Measurements from ENCODE around the gene PLOD3. TPM values are rescaled to one million over a fixed set of nuclear protein-coding genes. Genes with fewer than 3 reads are reported as not detected.
A peak's percentile ranks its signal among the peaks of the same experiment; 100 is the strongest.

The PLOD3 gene
- total RNA-seq, 2 donors from 2014 or later: 53.9 to 65.5 TPM

DNA sequence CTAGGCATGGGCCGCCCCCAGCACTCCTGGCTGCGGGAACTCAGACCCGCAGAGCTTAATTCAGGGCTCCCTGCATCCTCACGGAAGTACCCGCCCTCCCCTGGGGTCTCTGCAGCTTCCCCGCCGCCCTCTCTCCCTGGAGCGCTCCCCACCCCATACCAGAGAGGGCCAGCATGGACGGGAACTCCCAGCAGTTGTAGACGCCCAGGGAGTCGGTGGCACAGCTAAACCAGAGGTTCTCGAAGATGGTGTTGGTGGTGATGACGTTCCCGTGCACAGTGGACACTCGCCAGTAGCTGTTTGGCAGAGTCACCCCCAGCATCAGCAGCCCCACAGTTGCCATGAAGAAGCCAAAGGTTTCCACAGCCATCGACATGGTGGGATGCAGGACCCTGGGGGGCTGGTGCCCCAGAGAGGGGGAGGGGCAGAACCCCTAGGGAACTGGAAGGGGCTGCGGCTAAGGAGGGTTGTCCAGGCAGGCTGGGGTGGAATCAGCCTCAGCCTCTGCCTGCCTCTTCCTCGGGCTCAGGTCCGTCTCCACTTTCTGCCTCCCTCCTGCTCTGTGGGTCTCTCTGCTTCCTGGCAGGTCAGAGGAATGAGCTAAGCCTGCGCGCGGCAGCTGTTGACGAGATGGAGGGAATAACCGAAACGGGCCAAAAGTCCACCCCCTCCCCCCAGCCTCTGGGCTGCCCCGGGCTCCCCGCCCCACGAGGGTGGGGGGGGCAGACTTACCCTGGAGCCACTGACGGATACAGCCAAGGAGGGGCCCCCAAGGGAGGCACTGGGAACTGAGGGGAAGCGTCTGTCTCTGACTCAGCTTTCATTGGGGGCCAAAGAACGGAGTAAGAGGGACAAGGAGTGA lies 20.1 kb upstream of the PLOD3 start, which contains the start of gene CLDN15:
CLDN15 (minus strand) TSS at position 597 of the 862 bp plus-strand sequence; CDS start at position 376, 221 bp downstream.
- WGBS, 2 experiments (ENCODE audit: insufficient coverage in 1 of 2, insufficient read length in 1 of 2): 88% methylated on average over 15 to 31 of the region's 31 CpGs
- no peak within 1 kb of the TSS for H3K27ac ChIP-seq (ENCODE audit: low read depth, low read length)

DNA sequence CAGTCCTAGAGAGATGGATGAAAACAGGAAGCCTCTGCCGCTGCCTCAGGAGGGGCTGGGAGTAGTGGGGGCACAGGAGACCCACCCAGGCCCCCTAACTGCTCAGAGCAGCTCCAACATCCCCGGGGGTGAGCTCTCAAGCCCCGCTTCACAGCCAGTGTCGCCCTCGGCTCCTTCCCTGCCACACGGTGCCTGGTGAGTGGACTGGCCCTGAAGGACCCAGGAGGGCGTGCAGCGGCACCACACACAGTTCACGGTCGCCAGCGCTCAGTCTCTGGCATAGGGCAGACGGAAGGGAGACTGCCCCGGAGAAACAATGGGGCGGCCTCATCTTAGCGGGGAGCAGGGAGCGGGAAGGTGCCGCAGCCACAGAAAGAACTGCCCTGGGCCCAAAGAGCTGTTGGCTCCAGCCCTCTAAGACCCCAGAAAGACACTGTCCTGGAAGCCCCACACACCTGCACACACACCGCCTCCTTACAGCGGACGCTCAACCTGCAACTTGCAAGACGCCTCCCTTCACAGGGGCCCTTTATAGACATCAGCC lies 19.0 kb upstream of the PLOD3 start:
- H3K36me3 Mint-ChIP-seq (ENCODE audit: low read depth): peaks cover 6% of the 10 kb centered on the region
- DNase-seq: no peak
- no peaks in the 10 kb centered on the region for H3K9me3 Mint-ChIP-seq
- no peak overlapping the region for H3K4me3 Mint-ChIP-seq
- no peaks in the 10 kb centered on the region for H3K27me3 Mint-ChIP-seq (ENCODE audit: insufficient read depth)
- Histone ChIP-seq H3K27ac (ENCODE audit: low read depth, low read length) (no peak overlapping the region), H3K4me3 (ENCODE audit: low read length) (no peak overlapping the region), H3K9ac (ENCODE audit: extremely low read depth, low read length, poor library complexity, severe bottlenecking) (no peak overlapping the region), H3K36me3 (ENCODE audit: control insufficient read depth, insufficient read depth, low read length) (peaks cover 6% of the 10 kb centered on the region), H3K27me3 (ENCODE audit: control insufficient read depth, insufficient read depth, low read length, poor library complexity, severe bottlenecking) (no peaks in the 10 kb centered on the region), H3K9me3 (ENCODE audit: control insufficient read depth, low read length) (no peaks in the 10 kb centered on the region), H3K4me1 (ENCODE audit: control insufficient read depth, insufficient read depth, low read length) (peaks cover 6% of the 10 kb centered on the region)
- peak overlapping the region; percentile 22 for H3K27ac Mint-ChIP-seq
- TF ChIP-seq, protein P1, sequence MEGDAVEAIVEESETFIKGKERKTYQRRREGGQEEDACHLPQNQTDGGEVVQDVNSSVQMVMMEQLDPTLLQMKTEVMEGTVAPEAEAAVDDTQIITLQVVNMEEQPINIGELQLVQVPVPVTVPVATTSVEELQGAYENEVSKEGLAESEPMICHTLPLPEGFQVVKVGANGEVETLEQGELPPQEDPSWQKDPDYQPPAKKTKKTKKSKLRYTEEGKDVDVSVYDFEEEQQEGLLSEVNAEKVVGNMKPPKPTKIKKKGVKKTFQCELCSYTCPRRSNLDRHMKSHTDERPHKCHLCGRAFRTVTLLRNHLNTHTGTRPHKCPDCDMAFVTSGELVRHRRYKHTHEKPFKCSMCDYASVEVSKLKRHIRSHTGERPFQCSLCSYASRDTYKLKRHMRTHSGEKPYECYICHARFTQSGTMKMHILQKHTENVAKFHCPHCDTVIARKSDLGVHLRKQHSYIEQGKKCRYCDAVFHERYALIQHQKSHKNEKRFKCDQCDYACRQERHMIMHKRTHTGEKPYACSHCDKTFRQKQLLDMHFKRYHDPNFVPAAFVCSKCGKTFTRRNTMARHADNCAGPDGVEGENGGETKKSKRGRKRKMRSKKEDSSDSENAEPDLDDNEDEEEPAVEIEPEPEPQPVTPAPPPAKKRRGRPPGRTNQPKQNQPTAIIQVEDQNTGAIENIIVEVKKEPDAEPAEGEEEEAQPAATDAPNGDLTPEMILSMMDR (conservative IDR thresholded peaks at IDR 0.05): no peak
- 94 to 97% methylated on average over 14 to 21 of the region's 21 CpGs for WGBS, 2 experiments (ENCODE audit: insufficient coverage in 1 of 2, insufficient read length in 1 of 2)
- peaks cover 13% of the 10 kb centered on the region for H3K4me1 Mint-ChIP-seq

More for the DNA sequence above, 20.1 kb upstream of the PLOD3 start, which contains the start of gene CLDN15:
- peaks cover 6% of the 10 kb centered on the region for H3K36me3 Mint-ChIP-seq (ENCODE audit: low read depth)
- Histone ChIP-seq H3K27me3 (ENCODE audit: control insufficient read depth, insufficient read depth, low read length, poor library complexity, severe bottlenecking) (no peaks in the 10 kb centered on the region), H3K9me3 (ENCODE audit: control insufficient read depth, low read length) (no peaks in the 10 kb centered on the region), H3K9ac (ENCODE audit: extremely low read depth, low read length, poor library complexity, severe bottlenecking) (no peak within 1 kb of the TSS), H3K4me3 (ENCODE audit: low read length) (no peak within 1 kb of the TSS), H3K36me3 (ENCODE audit: control insufficient read depth, insufficient read depth, low read length) (peaks cover 6% of the 10 kb centered on the region), H3K4me1 (ENCODE audit: control insufficient read depth, insufficient read depth, low read length) (no peaks in the 10 kb centered on the region)
- H3K27ac Mint-ChIP-seq: peak within 1 kb of the TSS; percentile 32
- no peak for DNase-seq
- H3K4me1 Mint-ChIP-seq: peaks cover 6% of the 10 kb centered on the region
- TF ChIP-seq, protein P1 (conservative IDR thresholded peaks at IDR 0.05): no peak
- H3K27me3 Mint-ChIP-seq (ENCODE audit: insufficient read depth): no peaks in the 10 kb centered on the region
- no peaks in the 10 kb centered on the region for H3K9me3 Mint-ChIP-seq
- no peak within 1 kb of the TSS for H3K4me3 Mint-ChIP-seq

DNA sequence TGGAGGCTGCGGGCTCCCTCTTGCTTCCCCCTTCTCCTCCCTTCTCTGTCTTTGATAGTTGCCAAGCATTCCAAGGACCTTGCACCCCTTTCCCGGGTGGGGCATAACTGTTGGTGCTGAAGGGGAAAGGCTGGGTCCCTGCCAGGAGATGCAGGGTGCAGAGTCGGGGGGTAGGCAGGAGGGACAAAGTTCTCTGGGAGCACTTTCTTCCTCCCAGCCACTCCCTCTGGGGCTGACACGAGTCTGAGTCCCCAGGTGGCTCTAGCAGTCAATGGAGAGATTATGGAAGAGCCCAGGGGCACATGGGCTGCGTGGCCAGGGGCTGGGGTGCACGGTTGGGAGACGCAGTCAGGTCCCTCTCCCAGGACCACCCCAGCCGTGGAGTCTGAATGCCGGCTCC lies 18.1 kb upstream of the PLOD3 start:
- Histone ChIP-seq H3K27me3 (ENCODE audit: control insufficient read depth, insufficient read depth, low read length, poor library complexity, severe bottlenecking) (no peaks in the 10 kb centered on the region), H3K4me3 (ENCODE audit: low read length) (no peak overlapping the region), H3K36me3 (ENCODE audit: control insufficient read depth, insufficient read depth, low read length) (peaks cover 4% of the 10 kb centered on the region), H3K27ac (ENCODE audit: low read depth, low read length) (no peak overlapping the region), H3K9me3 (ENCODE audit: control insufficient read depth, low read length) (no peaks in the 10 kb centered on the region), H3K4me1 (ENCODE audit: control insufficient read depth, insufficient read depth, low read length) (peaks cover 6% of the 10 kb centered on the region), H3K9ac (ENCODE audit: extremely low read depth, low read length, poor library complexity, severe bottlenecking) (no peak overlapping the region)
- Mint-ChIP-seq H3K9me3 (no peaks in the 10 kb centered on the region), H3K4me3 (no peak overlapping the region), H3K27ac (no peak overlapping the region), H3K36me3 (ENCODE audit: low read depth) (peaks cover 8% of the 10 kb centered on the region), H3K27me3 (ENCODE audit: insufficient read depth) (no peaks in the 10 kb centered on the region), H3K4me1 (peaks cover 17% of the 10 kb centered on the region)
- TF ChIP-seq, protein P1 (conservative IDR thresholded peaks at IDR 0.05): no peak
- 91 to 96% methylated on average over 4 to 9 of the region's 9 CpGs for WGBS, 2 experiments (ENCODE audit: insufficient coverage in 1 of 2, insufficient read length in 1 of 2)
- no peak for DNase-seq
